Body of pancreas (tissue), 4 donors: ENCODE results near the gene LRRC4.

ENCODE experiments used
- CTCF ChIP-seq, 7 experiments: fragments of 450-650 bp in 4 of 7; fragments of 200-600 bp in 3 of 7; sonication (generic) in 3 of 7; IDR thresholded peaks; one replicate each; pipeline ENCODE4 v1.5.1; 2016 to 2019; ENCODE audit warnings: antibody characterized with exemption in 7 of 7
- POLR2A ChIP-seq, 3 donors: fragments of 450-650 bp; IDR thresholded peaks; one replicate each; pipeline ENCODE4 v1.6.1; 2016; ENCODE audit warnings: antibody characterized with exemption in 3 of 3, mild to moderate bottlenecking in 2 of 3

DNA sequence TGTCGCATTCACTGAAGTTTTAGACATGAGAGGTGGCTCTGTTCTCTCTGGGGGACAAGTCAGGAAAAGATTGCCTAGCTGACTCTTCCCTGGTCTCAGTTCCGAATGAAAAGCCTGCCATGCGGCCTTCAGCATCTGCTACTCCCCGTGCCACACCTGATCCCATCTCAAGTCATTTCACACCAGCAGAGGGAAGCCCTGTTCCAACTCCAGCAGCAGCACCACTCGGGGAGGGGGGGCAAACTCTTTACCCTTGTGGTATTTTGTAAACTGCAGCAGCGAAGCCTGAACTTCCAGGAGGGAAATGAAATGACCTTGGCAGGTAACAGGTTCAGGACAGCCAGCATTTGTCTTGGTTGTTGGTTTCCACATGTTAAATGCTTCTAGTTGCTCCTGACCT, 13.8 kb downstream of the LRRC4 start:
- TF ChIP-seq CTCF (IDR thresholded peaks at IDR 0.05) (peak in 2 of 7 experiments; percentile 14 to 23), POLR2A (IDR thresholded peaks at IDR 0.05) (no peak)
